KMS-11 (cell line): ENCODE data around the gene ENPP7.

Source experiments
- H2AFZ ChIP-seq: fragments of 200-600 bp; sonication (generic); 2 replicates; pipeline ENCODE4 v1.6.1; 2016; ENCODE audit warnings: antibody characterized with exemption, mixed run types, low read depth
- H3K27ac ChIP-seq: fragments of 200-600 bp; sonication (generic); 2 replicates; pipeline ENCODE4 v1.6.1; 2016; ENCODE audit warnings: mild to moderate bottlenecking, mixed run types
- H3K27me3 ChIP-seq: fragments of 200-600 bp; sonication (generic); 2 replicates; pipeline ENCODE4 v1.6.1; 2017; ENCODE audit warnings: mild to moderate bottlenecking, low read depth, mixed run types, moderate library complexity; ENCODE audit not compliant: insufficient read depth
- H3K36me3 ChIP-seq: fragments of 200-600 bp; sonication (generic); 2 replicates; pipeline ENCODE4 v1.6.1; 2017; ENCODE audit warnings: mild to moderate bottlenecking, mixed run types; ENCODE audit not compliant: insufficient read depth
- H3K4me1 ChIP-seq: fragments of 200-600 bp; sonication (generic); 2 replicates; pipeline ENCODE4 v1.6.1; 2016; ENCODE audit warnings: mild to moderate bottlenecking, low read depth, mixed run types; ENCODE audit not compliant: poor library complexity, severe bottlenecking
- H3K4me2 ChIP-seq: fragments of 200-600 bp; sonication (generic); 2 replicates; pipeline ENCODE4 v1.7.0; 2016; ENCODE audit warnings: mild to moderate bottlenecking, mixed run types
- H3K4me3 ChIP-seq: fragments of 200-600 bp; sonication (generic); IDR thresholded peaks from 2 replicates; pipeline ENCODE4 v1.6.1; 2017; ENCODE audit warnings: low read depth, low read length, mixed read lengths; ENCODE audit not compliant: insufficient read depth
- H3K79me2 ChIP-seq: fragments of 200-600 bp; sonication (generic); 2 replicates; pipeline ENCODE4 v1.6.1; 2016; ENCODE audit warnings: low read depth, mixed run types; ENCODE audit not compliant: insufficient read depth
- H3K9ac ChIP-seq: fragments of 200-600 bp; sonication (generic); 2 replicates; pipeline ENCODE4 v1.6.1; 2016; ENCODE audit warnings: mild to moderate bottlenecking, mixed run types
- H4K20me1 ChIP-seq: fragments of 200-600 bp; sonication (generic); 2 replicates; pipeline ENCODE4 v1.6.1; 2016; ENCODE audit warnings: mild to moderate bottlenecking, mixed run types; ENCODE audit not compliant: insufficient read depth
- CTCF ChIP-seq: fragments of 200-600 bp; sonication (generic); conservative IDR thresholded peaks from 2 replicates; pipeline ENCODE4 v1.6.1; 2017; ENCODE audit warnings: low read depth, mild to moderate bottlenecking, antibody characterized with exemption, low read length, moderate library complexity, mixed read lengths

Gene ENPP7

GRCh38 chr17:79684132-79684985 lies 46.4 kb upstream of the ENPP7 start:
- Histone ChIP-seq H4K20me1 (no peaks in the 10 kb centered on the region), H3K36me3 (no peaks in the 10 kb centered on the region), H3K4me1 (no peaks in the 10 kb centered on the region), H2AFZ (no peak overlapping the region), H3K9ac (no peak overlapping the region), H3K4me3 (no peak overlapping the region), H3K79me2 (no peaks in the 10 kb centered on the region), H3K27ac (no peak overlapping the region), H3K27me3 (peaks cover 94% of the 10 kb centered on the region), H3K4me2 (no peak overlapping the region)
- TF ChIP-seq CTCF, result no peak

- no peaks in the 10 kb centered on the region for H3K36me3 ChIP-seq
- no peak overlapping the region for H3K27ac ChIP-seq
- H3K4me2 ChIP-seq, result no peak overlapping the region
- H3K9ac ChIP-seq, result no peak overlapping the region
- TF ChIP-seq CTCF, result no peak
- H4K20me1 ChIP-seq, result no peaks in the 10 kb centered on the region
- H2AFZ ChIP-seq, result no peak overlapping the region
- H3K27me3 ChIP-seq, result peaks cover 94% of the 10 kb centered on the region
- H3K4me3 ChIP-seq, result no peak overlapping the region
- no peaks in the 10 kb centered on the region for H3K4me1 ChIP-seq
- H3K79me2 ChIP-seq, result no peaks in the 10 kb centered on the region
These were observed 45.6 kb upstream of the ENPP7 start for GRCh38 chr17:79685121-79685520.

GRCh38 chr17:79686476-79686875 lies 44.3 kb upstream of the ENPP7 start:
- Histone ChIP-seq H3K4me2 (no peak overlapping the region), H3K36me3 (no peaks in the 10 kb centered on the region), H3K4me1 (no peaks in the 10 kb centered on the region), H3K4me3 (no peak overlapping the region), H3K27ac (no peak overlapping the region), H2AFZ (no peak overlapping the region), H3K79me2 (no peaks in the 10 kb centered on the region), H3K27me3 (peaks cover 91% of the 10 kb centered on the region), H4K20me1 (no peaks in the 10 kb centered on the region), H3K9ac (no peak overlapping the region)
- no peak for TF ChIP-seq CTCF

GRCh38 chr17:79690466-79690865 lies 40.3 kb upstream of the ENPP7 start:
- Histone ChIP-seq H3K36me3 (no peaks in the 10 kb centered on the region), H3K4me2 (no peak overlapping the region), H2AFZ (no peak overlapping the region), H3K27ac (no peak overlapping the region), H4K20me1 (no peaks in the 10 kb centered on the region), H3K79me2 (no peaks in the 10 kb centered on the region), H3K9ac (no peak overlapping the region), H3K4me3 (no peak overlapping the region), H3K27me3 (peaks cover 93% of the 10 kb centered on the region), H3K4me1 (no peaks in the 10 kb centered on the region)
- no peak for TF ChIP-seq CTCF
